Aorta (tissue), 5 donors: ENCODE measurements around the gene TTN. TPM values are rescaled to one million over a fixed set of nuclear protein-coding genes. Genes with fewer than 3 reads are reported as not detected.
"Not testable (repeated sequence)": the region's sequence is repeated elsewhere in the genome, so short reads cannot be mapped to it uniquely, and the experiment has no call there.

Source experiments
- ATAC-seq: fragments of 200-7000 bp; cut with Tn5 transposase; one replicate; pipeline ENCODE4 v1.9.1; 2022; ENCODE audit warnings: moderate library complexity; ENCODE audit not compliant: low FRiP score
- DNase-seq, 2 donors: peaks; one replicate each; pipeline ENCODE4 v3.0.0-alpha.2; 2020
- H3K27ac ChIP-seq, 2 donors: one replicate each; pipeline ENCODE4 v1.5.1; 2013; ENCODE audit warnings: low read length in 2 of 2, mild to moderate bottlenecking in 2 of 2, moderate library complexity in 2 of 2, control low read depth in 1 of 2, inconsistent platforms in 1 of 2, low read depth in 1 of 2
- H3K27me3 ChIP-seq, 2 donors: one replicate each; pipeline ENCODE4 v1.6.1; 2013; ENCODE audit warnings: control low read depth in 1 of 2, low read length in 1 of 2, mild to moderate bottlenecking in 1 of 2, moderate library complexity in 1 of 2; ENCODE audit not compliant: insufficient read depth in 2 of 2, control insufficient read depth in 1 of 2
- H3K36me3 ChIP-seq, 2 donors: one replicate each; pipeline ENCODE4 v1.6.1; 2013; ENCODE audit warnings: control low read depth in 1 of 2, low read length in 1 of 2, mild to moderate bottlenecking in 1 of 2; ENCODE audit not compliant: insufficient read depth in 2 of 2, control insufficient read depth in 1 of 2
- H3K4me1 ChIP-seq, 2 donors: one replicate each; pipeline ENCODE4 v1.6.1; 2013; ENCODE audit warnings: low read length in 2 of 2, control low read depth in 1 of 2, mild to moderate bottlenecking in 1 of 2, moderate library complexity in 1 of 2; ENCODE audit not compliant: insufficient read depth in 2 of 2, control insufficient read depth in 1 of 2
- H3K4me3 ChIP-seq, 2 donors: one replicate each; pipeline ENCODE4 v1.5.1; 2013; ENCODE audit warnings: low read length in 2 of 2, control low read depth in 1 of 2, mild to moderate bottlenecking in 1 of 2
- H3K9me3 ChIP-seq: one replicate; pipeline ENCODE4 v1.6.1; 2013; ENCODE audit warnings: mild to moderate bottlenecking, low read length; ENCODE audit not compliant: control insufficient read depth
- WGBS, 2 donors: extraction: QIAGEN DNeasy Blood & Tissue Kit; methylation state at CpG; one replicate each; pipeline ENCODE4 v1.1.7; 2013; 5-methylcytosine and 5-hydroxymethylcytosine counted together
- intact Hi-C, 2 donors: fragments of 100-400 bp; cut with DNase I; formaldehyde crosslinking; loops; one replicate each; pipeline versions ENCODE4 v1.14.2 to v1.15.0; 2022
- polyA plus RNA-seq, 2 donors: library from polyadenylated mRNA; stranded (reverse); fragments of 200-250 nt; gene quantifications; one replicate each; pipeline ENCODE4 v1.2.3, GENCODE V29; 2013
- total RNA-seq, 2 donors: library from RNA; stranded (reverse); fragmentation: NEBNext Ultra II Directional; extraction: Animal tissue kit (Norgen Biotek cat#: 25700); gene quantifications; one replicate each; pipeline ENCODE4 v1.2.1, GENCODE V29; 2021
- donor health status: healthy with polysubstance abuse.
- donor health status: Bipolar disorder and iron deficiency.
- donor health status: DM: no; HTN: no; CAD: no.
- donor health status: DM: no; HTN: no; CAD: no.
- donor health status: DM: yes; HTN: yes; CAD: no.

Gene TTN
- total and polyA plus RNA-seq, 4 donors = 0.63 to 41.7 (median 3.1) TPM

GRCh38 chr2:178689808-178690207, 117.4 kb downstream of the TTN start:
- ATAC-seq (no peak), DNase-seq (no peak)
- Histone ChIP-seq H3K27me3 (no peaks in the 10 kb centered on the region), H3K27ac (no peak overlapping the region), H3K9me3 (no peaks in the 10 kb centered on the region), H3K36me3 (no peaks in the 10 kb centered on the region), H3K4me1 (peaks cover 0 to 1% of the 10 kb centered on the region in 2 donors), H3K4me3 (no peak overlapping the region)
- 47 to 67% methylated on average over 1 of the region's 1 CpG for WGBS, 2 donors
- intact Hi-C loops = no loop called here

DNA sequence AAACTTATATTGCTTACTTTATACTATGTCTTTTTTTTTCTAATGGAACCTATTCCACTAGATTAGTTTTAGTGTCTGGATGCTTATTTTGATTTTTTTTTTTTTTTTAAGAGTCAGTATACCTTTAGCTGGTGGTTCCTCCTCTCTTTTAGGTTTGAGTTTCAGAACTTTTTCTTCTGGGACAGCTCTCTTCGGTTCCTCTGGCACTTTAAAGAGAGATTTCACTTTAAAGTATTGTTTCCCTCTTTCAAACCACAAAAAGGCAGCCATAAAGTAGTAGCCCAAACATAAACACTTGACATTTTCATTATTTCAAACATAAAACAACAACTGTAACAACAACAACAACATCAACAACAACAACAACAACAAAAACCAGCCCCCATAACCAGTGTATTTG, 123.3 kb downstream of the TTN start:
- WGBS, 2 donors = 48 to 53% methylated on average over 1 of the region's 1 CpG
- DNase-seq (no peak), ATAC-seq (no peak)
- H3K9me3 ChIP-seq = no peaks in the 10 kb centered on the region
- H3K27me3 ChIP-seq = no peaks in the 10 kb centered on the region
- H3K4me1 ChIP-seq = no peaks in the 10 kb centered on the region
- H3K36me3 ChIP-seq = no peaks in the 10 kb centered on the region
- H3K4me3 ChIP-seq = no peak overlapping the region
- H3K27ac ChIP-seq = no peak overlapping the region
- intact Hi-C loops = no loop called here

DNA sequence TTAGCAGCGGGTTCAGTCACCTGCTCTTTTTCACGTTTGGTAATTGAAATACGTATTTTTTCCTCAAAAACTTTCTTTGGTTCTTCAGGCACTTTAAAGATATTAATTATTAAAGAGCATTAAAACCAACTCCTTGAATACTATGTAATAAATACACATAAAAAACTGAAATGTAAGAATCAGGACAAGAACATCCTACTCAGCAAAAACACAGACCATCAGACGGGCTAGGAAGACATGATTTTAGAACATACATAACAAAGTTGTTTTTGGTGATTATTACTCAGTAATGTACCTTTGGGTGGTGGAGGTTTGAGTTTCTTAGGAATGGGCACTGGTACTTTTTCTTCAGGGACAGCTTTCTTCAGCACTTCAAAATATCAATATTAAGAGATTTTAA, 126.1 kb downstream of the TTN start:
- DNase-seq = no peak
- Histone ChIP-seq H3K27ac (no peak overlapping the region), H3K4me1 (no peaks in the 10 kb centered on the region), H3K4me3 (no peak overlapping the region), H3K27me3 (no peaks in the 10 kb centered on the region), H3K9me3 (no peaks in the 10 kb centered on the region), H3K36me3 (no peaks in the 10 kb centered on the region)
- intact Hi-C loops = no loop called here
- ATAC-seq = no peak
- 86 to 88% methylated on average over 4 of the region's 4 CpGs for WGBS, 2 donors

DNA sequence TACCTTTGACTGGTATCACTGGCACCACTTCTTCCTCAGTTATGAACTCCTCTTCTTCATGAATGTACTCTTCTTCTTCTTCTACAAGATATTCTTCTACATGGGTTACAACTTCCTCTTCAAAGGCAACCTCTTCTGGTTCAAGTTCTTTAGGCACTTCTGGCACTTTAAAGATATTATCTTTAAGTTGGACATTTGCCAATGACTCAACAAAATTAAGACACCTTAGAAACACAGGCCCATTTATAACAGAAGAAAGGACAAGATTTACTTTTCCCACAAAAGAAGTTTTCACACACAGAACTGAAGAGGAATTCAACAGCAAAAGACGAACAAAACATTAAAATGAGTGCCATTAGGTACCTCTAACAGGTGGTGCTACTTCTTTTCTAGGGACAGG, 127.3 kb downstream of the TTN start:
- no peaks in the 10 kb centered on the region for H3K9me3 ChIP-seq
- H3K4me1 ChIP-seq = no peaks in the 10 kb centered on the region
- intact Hi-C loops = no loop called here
- ATAC-seq (no peak), DNase-seq (no peak)
- H3K36me3 ChIP-seq = no peaks in the 10 kb centered on the region
- 83 to 84% methylated on average over 1 of the region's 1 CpG for WGBS, 2 donors
- no peak overlapping the region for H3K4me3 ChIP-seq
- H3K27me3 ChIP-seq = no peaks in the 10 kb centered on the region
- no peak overlapping the region for H3K27ac ChIP-seq

DNA sequence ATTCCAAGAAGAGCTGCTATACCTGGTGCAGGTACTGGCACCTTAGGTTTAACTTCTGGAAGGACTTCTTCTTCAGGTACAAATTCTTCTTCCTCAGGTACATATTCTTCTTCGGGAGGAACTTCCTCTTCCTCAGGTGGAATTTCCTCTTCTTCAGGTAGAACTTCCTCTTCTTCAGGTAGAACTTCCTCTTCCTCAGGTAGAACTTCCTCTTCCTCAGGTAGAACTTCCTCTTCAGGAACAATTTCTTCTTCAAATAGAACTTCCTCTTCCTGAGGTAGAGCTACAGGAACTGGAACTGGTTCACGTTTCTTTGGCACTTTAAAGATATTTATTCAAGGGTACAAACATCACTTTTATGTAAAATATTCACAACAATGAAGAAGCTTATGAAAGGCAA, 129.6 kb downstream of the TTN start:
- no peak for ATAC-seq
- intact Hi-C loops = no loop called here
- no peak overlapping the region for H3K27ac ChIP-seq
- no peaks in the 10 kb centered on the region for H3K36me3 ChIP-seq
- no peak overlapping the region for H3K4me3 ChIP-seq
- H3K9me3 ChIP-seq = no peaks in the 10 kb centered on the region
- no peak for DNase-seq
- H3K4me1 ChIP-seq = no peaks in the 10 kb centered on the region
- H3K27me3 ChIP-seq = no peaks in the 10 kb centered on the region
- 79 to 83% methylated on average over 2 of the region's 2 CpGs for WGBS, 2 donors

DNA sequence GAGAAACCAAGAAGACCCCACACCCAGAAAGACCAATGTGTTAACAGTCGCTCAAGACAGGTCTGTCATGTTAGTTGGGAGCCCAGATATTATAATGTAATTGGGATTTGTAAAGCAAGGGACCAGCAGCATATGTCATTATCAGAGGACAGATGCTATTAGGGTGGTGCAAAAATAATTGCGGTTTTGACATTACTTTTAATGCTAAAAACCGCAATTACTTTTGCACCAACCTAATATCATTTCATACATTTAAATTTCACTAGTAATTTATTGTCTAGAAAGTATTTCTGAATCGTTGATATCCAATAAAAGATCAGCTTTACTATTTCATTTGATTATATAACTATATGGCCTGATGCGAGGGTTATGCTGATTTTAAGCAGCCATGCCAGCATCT, 131.2 kb downstream of the TTN start:
- H3K4me1 ChIP-seq = no peaks in the 10 kb centered on the region
- DNase-seq (no peak), ATAC-seq (no peak)
- no peak overlapping the region for H3K27ac ChIP-seq
- H3K27me3 ChIP-seq = no peaks in the 10 kb centered on the region
- intact Hi-C loops = no loop called here
- 91 to 92% methylated on average over 5 of the region's 5 CpGs for WGBS, 2 donors
- no peak overlapping the region for H3K4me3 ChIP-seq
- no peaks in the 10 kb centered on the region for H3K36me3 ChIP-seq
- no peaks in the 10 kb centered on the region for H3K9me3 ChIP-seq

- ATAC-seq (no peak), DNase-seq (no peak)
- Histone ChIP-seq H3K36me3 (no peaks in the 10 kb centered on the region), H3K4me3 (no peak overlapping the region), H3K9me3 (no peaks in the 10 kb centered on the region), H3K4me1 (no peaks in the 10 kb centered on the region), H3K27ac (no peak overlapping the region), H3K27me3 (no peaks in the 10 kb centered on the region)
- intact Hi-C loops = no loop called here
- 88 to 89% methylated on average over 4 of the region's 4 CpGs for WGBS, 2 donors
Measured at GRCh38 chr2:178674122-178674521, 133.1 kb downstream of the TTN start.

DNA sequence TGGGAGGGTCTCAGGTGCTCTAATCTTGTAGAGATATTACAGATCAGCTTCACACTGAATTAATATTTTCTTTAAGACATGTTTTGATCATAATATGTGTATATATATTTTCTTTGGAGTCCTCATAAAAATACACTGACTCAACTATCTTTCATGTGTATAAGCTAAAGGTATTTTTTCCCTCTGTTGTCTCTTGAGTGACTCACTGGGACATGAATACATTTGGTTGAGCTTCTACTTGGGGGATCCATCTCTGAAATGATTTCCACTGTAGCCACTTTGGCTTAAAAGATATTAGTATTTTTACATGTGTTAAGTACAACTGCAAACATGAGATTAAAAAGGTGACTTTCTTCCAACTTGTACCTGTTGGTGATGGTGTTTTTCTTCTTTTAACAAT, 140.8 kb downstream of the TTN start:
- H3K9me3 ChIP-seq = no peaks in the 10 kb centered on the region
- H3K36me3 ChIP-seq = no peaks in the 10 kb centered on the region
- ATAC-seq = no peak

DNA sequence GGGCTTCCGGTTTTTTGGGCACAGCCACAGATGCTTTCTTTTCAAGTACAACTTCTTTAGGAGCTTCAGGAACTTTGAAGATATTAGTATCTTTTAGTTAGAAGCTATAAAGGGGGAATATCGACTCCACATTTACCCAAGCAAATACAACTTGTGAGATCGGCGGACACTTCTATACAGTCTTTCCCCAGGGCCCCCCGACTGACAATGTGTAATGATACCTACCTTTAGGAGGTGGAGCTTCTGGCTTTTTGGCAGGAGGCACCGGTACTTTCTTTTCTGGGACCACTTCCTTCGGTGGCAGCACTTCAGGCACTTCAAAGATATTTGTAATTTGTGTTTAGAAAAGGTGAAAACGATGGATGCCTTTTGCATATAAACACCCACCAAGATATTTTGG, 148.7 kb downstream of the TTN start:
- H3K36me3 ChIP-seq, H3K9me3 ChIP-seq, H3K4me1 ChIP-seq, H3K4me3 ChIP-seq, H3K27ac ChIP-seq, H3K27me3 ChIP-seq, intact Hi-C loops, DNase-seq, ATAC-seq: not testable (repeated sequence)
- WGBS, 2 donors = 83 to 84% methylated on average over 2 of the region's 8 CpGs

More for the DNA sequence above, 140.8 kb downstream of the TTN start:
- intact Hi-C loops = no loop called here
- no peaks in the 10 kb centered on the region for H3K27me3 ChIP-seq
- H3K4me1 ChIP-seq = no peaks in the 10 kb centered on the region
- DNase-seq = no peak
- H3K4me3 ChIP-seq = no peak overlapping the region
- H3K27ac ChIP-seq = no peak overlapping the region
